Endothelial cell (in vitro differentiated cells): ENCODE results near the gene OPN3. TPM values are rescaled to one million over a fixed set of nuclear protein-coding genes. Genes with fewer than 3 reads are reported as not detected.

Source experiments
- DNase-seq: peaks from one replicate; pipeline ENCODE4 v3.0.0; 2021; ENCODE audit warnings: low spot score
- H3K27ac Mint-ChIP-seq: one replicate; pipeline ENCODE4 v1.8.0; 2021; ENCODE audit warnings: mixed read lengths, inconsistent platforms; ENCODE audit not compliant: unreplicated experiment
- H3K27me3 Mint-ChIP-seq: one replicate; pipeline ENCODE4 v1.8.0; 2021; ENCODE audit warnings: mild to moderate bottlenecking, moderate library complexity, mixed read lengths, inconsistent platforms; ENCODE audit not compliant: unreplicated experiment
- H3K36me3 Mint-ChIP-seq: one replicate; pipeline ENCODE4 v1.8.0; 2021; ENCODE audit warnings: mild to moderate bottlenecking, low read depth, mixed read lengths, inconsistent platforms; ENCODE audit not compliant: unreplicated experiment
- H3K4me1 Mint-ChIP-seq: one replicate; pipeline ENCODE4 v1.8.0; 2021; ENCODE audit warnings: mild to moderate bottlenecking, mixed read lengths, inconsistent platforms; ENCODE audit not compliant: unreplicated experiment
- H3K4me3 Mint-ChIP-seq: one replicate; pipeline ENCODE4 v1.8.0; 2021; ENCODE audit warnings: mild to moderate bottlenecking, mixed read lengths, inconsistent platforms; ENCODE audit not compliant: unreplicated experiment
- H3K9me3 Mint-ChIP-seq: one replicate; pipeline ENCODE4 v1.8.0; 2021; ENCODE audit warnings: mixed read lengths, inconsistent platforms; ENCODE audit not compliant: unreplicated experiment
- CTCF ChIP-seq: fragments of 200-600 bp; sonication (generic); IDR thresholded peaks from one replicate; pipeline ENCODE4 v1.5.0; 2021; ENCODE audit warnings: antibody characterized with exemption; ENCODE audit not compliant: unreplicated experiment
- total RNA-seq: library from RNA; stranded (reverse); fragmentation: NEBNext Ultra II Directional; extraction: Animal tissue kit (Norgen Biotek cat#: 25700); gene quantifications from one replicate; pipeline ENCODE4 v1.2.1, GENCODE V29; 2021; ENCODE audit not compliant: unreplicated experiment

OPN3 gene
- total RNA-seq, 1 donor from 2014 or later = 19.7 TPM

GRCh38 chr1:241658081-241658793 is 18.1 kb upstream of the OPN3 start:
- Mint-ChIP-seq H3K4me1 (no peaks in the 10 kb centered on the region), H3K27me3 (no peaks in the 10 kb centered on the region), H3K4me3 (no peak overlapping the region), H3K9me3 (no peaks in the 10 kb centered on the region), H3K27ac (no peak overlapping the region), H3K36me3 (no peaks in the 10 kb centered on the region)
- TF ChIP-seq CTCF = no peak
- no peak for DNase-seq

- TF ChIP-seq CTCF = no peak
- Mint-ChIP-seq H3K4me1 (no peaks in the 10 kb centered on the region), H3K4me3 (no peak overlapping the region), H3K36me3 (no peaks in the 10 kb centered on the region), H3K27me3 (no peaks in the 10 kb centered on the region), H3K27ac (no peak overlapping the region), H3K9me3 (no peaks in the 10 kb centered on the region)
- no peak for DNase-seq
These were observed 14.5 kb upstream of the OPN3 start for GRCh38 chr1:241654641-241655040.

- Mint-ChIP-seq H3K4me3 (no peak overlapping the region), H3K4me1 (no peaks in the 10 kb centered on the region), H3K27me3 (no peaks in the 10 kb centered on the region), H3K36me3 (no peaks in the 10 kb centered on the region), H3K27ac (no peak overlapping the region), H3K9me3 (no peaks in the 10 kb centered on the region)
- no peak for TF ChIP-seq CTCF
- DNase-seq = no peak
These were observed 13.8 kb upstream of the OPN3 start for GRCh38 chr1:241654019-241654418.

- Mint-ChIP-seq H3K4me3 (no peak within 1 kb of the TSS), H3K36me3 (no peaks in the 10 kb centered on the region), H3K27me3 (no peaks in the 10 kb centered on the region), H3K9me3 (no peaks in the 10 kb centered on the region), H3K27ac (no peak within 1 kb of the TSS), H3K4me1 (no peaks in the 10 kb centered on the region)
- TF ChIP-seq CTCF = no peak
- DNase-seq = no peak
These were observed 11.8 kb upstream of the OPN3 start, which contains the start of gene WDR64 for GRCh38 chr1:241652012-241652411. TSS of gene WDR64 (plus strand) at chr1:241652281. CDS start at chr1:241652485, 204 bp downstream.

GRCh38 chr1:241648159-241648558 is 8.0 kb upstream of the OPN3 start:
- no peaks in the 10 kb centered on the region for H3K36me3 Mint-ChIP-seq
- H3K27ac Mint-ChIP-seq = no peak overlapping the region
- TF ChIP-seq CTCF = no peak

More at GRCh38 chr1:241648159-241648558, 8.0 kb upstream of the OPN3 start:
- Mint-ChIP-seq H3K9me3 (no peaks in the 10 kb centered on the region), H3K4me3 (no peak overlapping the region), H3K27me3 (peaks cover 2% of the 10 kb centered on the region), H3K4me1 (no peaks in the 10 kb centered on the region)
- DNase-seq = no peak
